Neural crest cell (in vitro differentiated cells): ENCODE measurements around the gene ZIK1. TPM values are rescaled to one million over a fixed set of nuclear protein-coding genes. Genes with fewer than 3 reads are reported as not detected.

Source experiments
- DNase-seq: peaks from one replicate; pipeline ENCODE4 v3.0.0; 2021; ENCODE audit warnings: low read depth, mixed read lengths, low spot score
- H3K27ac Mint-ChIP-seq: one replicate; pipeline ENCODE4 v1.8.0; 2021; ENCODE audit warnings: mild to moderate bottlenecking, mixed read lengths; ENCODE audit not compliant: unreplicated experiment
- H3K27me3 Mint-ChIP-seq: 2 replicates; pipeline ENCODE4 v1.8.0; 2021; ENCODE audit warnings: low read depth, mild to moderate bottlenecking, mixed read lengths
- H3K36me3 Mint-ChIP-seq: 2 replicates; pipeline ENCODE4 v1.8.0; 2021; ENCODE audit warnings: low read depth, mild to moderate bottlenecking, mixed read lengths
- H3K4me1 Mint-ChIP-seq: 2 replicates; pipeline ENCODE4 v1.8.0; 2021; ENCODE audit warnings: mixed read lengths
- H3K4me3 Mint-ChIP-seq: one replicate; pipeline ENCODE4 v1.8.0; 2021; ENCODE audit warnings: mild to moderate bottlenecking, mixed read lengths
- H3K9me3 Mint-ChIP-seq: 2 replicates; pipeline ENCODE4 v1.8.0; 2021; ENCODE audit warnings: mixed read lengths
- total RNA-seq: library from RNA; stranded (reverse); gene quantifications from 2 replicates; pipeline ENCODE4 v1.2.1, GENCODE V29; 2021
- TF ChIP-seq, protein P1 (sequence below): fragments of 200-600 bp; sonication (generic); conservative IDR thresholded peaks from 2 replicates; pipeline ENCODE4 v1.5.0; 2021; ENCODE audit warnings: antibody characterized with exemption, mild to moderate bottlenecking

ZIK1 gene
- total RNA-seq, 1 donor from 2014 or later: 27.6 TPM

DNA sequence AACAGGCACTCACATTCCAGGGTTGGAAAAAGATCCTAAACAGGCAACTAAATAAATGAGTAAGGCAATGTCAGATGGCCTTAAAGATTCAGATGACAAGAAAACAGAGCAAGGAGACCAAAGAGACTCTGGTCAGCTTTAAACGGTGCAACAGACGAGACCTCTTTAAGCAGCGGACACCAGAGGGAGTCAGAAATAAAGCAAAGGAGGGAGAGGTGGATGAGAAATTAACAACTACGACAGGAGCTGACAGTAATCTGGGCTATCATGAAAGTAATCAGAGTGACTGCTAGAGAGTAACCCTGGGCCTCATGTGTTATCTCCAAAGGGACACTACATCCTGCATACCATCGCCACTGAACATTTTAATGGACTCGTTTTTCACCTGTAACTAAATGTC lies 25.4 kb upstream of the ZIK1 start:
- H3K9me3 Mint-ChIP-seq: peaks cover 23% of the 10 kb centered on the region
- no peak overlapping the region for H3K27ac Mint-ChIP-seq
- peaks cover 53% of the 10 kb centered on the region for H3K36me3 Mint-ChIP-seq
- DNase-seq: no peak
- peak overlapping the region; percentile 97 for H3K4me3 Mint-ChIP-seq
- peaks cover 23% of the 10 kb centered on the region for H3K4me1 Mint-ChIP-seq
- H3K27me3 Mint-ChIP-seq: peaks cover 4% of the 10 kb centered on the region
- TF ChIP-seq, protein P1, sequence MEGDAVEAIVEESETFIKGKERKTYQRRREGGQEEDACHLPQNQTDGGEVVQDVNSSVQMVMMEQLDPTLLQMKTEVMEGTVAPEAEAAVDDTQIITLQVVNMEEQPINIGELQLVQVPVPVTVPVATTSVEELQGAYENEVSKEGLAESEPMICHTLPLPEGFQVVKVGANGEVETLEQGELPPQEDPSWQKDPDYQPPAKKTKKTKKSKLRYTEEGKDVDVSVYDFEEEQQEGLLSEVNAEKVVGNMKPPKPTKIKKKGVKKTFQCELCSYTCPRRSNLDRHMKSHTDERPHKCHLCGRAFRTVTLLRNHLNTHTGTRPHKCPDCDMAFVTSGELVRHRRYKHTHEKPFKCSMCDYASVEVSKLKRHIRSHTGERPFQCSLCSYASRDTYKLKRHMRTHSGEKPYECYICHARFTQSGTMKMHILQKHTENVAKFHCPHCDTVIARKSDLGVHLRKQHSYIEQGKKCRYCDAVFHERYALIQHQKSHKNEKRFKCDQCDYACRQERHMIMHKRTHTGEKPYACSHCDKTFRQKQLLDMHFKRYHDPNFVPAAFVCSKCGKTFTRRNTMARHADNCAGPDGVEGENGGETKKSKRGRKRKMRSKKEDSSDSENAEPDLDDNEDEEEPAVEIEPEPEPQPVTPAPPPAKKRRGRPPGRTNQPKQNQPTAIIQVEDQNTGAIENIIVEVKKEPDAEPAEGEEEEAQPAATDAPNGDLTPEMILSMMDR: no peak

DNA sequence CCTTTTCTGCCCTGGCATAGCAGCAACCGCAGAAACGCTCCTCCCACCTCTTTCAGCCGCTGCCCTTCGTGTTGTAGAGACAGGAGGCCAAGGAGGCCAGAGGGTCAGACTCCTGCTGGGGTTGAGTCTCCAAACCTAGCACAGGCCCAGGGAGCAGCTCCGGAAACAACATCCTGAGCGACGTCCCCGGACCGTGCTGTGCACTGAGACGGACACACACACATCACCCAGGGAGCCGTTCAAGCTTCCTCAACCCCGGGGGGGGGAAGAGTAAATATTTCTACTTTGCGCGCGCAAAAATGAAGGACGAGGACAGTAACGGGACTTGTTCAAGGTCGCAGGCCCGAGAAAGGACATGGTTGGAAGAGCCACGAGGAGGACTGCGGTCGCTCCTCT lies 24.9 kb upstream of the ZIK1 start:
- H3K4me3 Mint-ChIP-seq: peak overlapping the region; percentile 97
- peaks cover 51% of the 10 kb centered on the region for H3K36me3 Mint-ChIP-seq
- H3K9me3 Mint-ChIP-seq: peaks cover 25% of the 10 kb centered on the region
- TF ChIP-seq, protein P1: no peak
- peak overlapping the region; percentile 91 for H3K27ac Mint-ChIP-seq
- H3K4me1 Mint-ChIP-seq: peaks cover 23% of the 10 kb centered on the region
- DNase-seq: no peak
- H3K27me3 Mint-ChIP-seq: peaks cover 6% of the 10 kb centered on the region

DNA sequence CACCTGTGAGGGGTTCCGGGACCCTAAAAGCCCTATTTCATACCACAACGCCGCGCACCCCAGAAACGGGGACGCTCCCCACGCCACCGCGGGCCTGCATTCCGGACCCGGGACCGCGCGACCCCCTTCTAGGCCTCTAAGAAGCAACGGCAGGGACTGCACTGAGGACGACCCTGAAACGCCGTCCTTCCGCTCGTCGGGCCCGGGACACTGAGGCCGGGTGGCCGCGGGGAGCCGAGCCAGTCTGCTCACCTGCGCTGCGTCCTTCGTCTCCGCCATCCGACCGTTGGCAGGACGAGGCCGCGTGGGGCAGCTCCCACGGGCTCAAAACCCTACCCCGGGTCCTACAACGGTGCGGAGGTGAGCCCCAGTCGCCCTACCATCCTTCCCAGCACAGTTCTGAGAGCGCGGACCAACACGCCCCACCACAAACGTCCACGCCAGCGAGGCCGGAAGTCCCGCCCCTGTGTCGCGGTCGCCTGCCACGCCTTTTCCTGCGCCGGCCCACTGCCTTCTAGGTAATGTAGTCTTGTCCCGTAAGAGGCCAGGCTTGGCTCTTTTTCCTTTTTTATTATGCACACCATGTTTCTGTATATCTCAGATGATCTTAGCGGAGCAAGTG lies 24.4 kb upstream of the ZIK1 start, which contains the start of gene ZNF550:
TSS of gene ZNF550 (minus strand) at position 460 of the 622 bp plus-strand sequence. CDS start at position 279, 181 bp downstream.
- Mint-ChIP-seq H3K4me3 (peak within 1 kb of the TSS; percentile 97), H3K27ac (peak within 1 kb of the TSS; percentile 91), H3K4me1 (peaks cover 23% of the 10 kb centered on the region), H3K27me3 (peaks cover 6% of the 10 kb centered on the region), H3K9me3 (peaks cover 25% of the 10 kb centered on the region), H3K36me3 (peaks cover 46% of the 10 kb centered on the region)
- peak; percentile 79 for DNase-seq
- TF ChIP-seq, protein P1: no peak

DNA sequence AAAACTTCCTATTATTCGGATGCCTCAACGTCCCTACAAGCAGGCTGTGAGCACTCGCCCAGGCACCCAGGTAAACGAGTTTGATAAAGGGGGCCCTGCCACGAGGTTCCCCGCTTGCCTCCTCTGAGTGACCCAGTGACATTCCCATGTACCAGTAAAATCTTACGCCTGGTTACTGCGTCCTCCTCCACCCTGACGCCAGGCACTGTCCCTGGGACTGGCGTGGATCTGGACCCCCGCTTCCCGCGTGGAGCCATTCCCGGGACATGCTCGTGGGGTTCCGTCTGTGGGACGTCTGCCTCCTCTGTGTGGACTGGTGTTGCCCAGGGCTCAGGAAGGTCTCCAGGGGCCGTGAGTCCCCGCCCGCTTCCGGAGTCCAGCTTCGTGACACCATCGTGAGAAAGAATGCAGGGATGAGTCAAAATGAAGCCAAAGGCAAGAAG lies 23.9 kb upstream of the ZIK1 start:
- H3K9me3 Mint-ChIP-seq: peaks cover 23% of the 10 kb centered on the region
- peaks cover 23% of the 10 kb centered on the region for H3K4me1 Mint-ChIP-seq
- H3K27ac Mint-ChIP-seq: no peak overlapping the region
- peak overlapping the region; percentile 97 for H3K4me3 Mint-ChIP-seq
- TF ChIP-seq, protein P1: no peak
- peaks cover 40% of the 10 kb centered on the region for H3K36me3 Mint-ChIP-seq
- DNase-seq: no peak
- peaks cover 6% of the 10 kb centered on the region for H3K27me3 Mint-ChIP-seq

DNA sequence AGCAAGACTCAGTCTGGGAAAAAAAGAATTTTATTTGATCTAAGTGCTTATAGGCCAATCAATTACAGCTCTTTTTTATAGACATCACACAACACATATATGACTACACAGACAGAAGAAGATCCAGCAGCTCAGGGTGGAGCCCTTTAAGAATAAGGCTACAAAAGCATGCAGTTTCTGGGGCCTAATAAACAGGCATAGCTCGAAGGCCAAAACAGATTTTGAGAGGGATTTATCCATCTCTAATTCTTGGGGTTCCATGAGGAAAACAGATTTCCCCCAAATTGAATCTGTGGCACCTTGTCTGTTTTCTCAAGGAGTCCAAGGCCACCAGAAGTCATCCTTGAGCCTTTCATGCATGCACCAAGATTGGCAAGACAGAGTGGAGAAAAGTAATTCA lies 20.4 kb upstream of the ZIK1 start:
- peak overlapping the region; percentile 14 for H3K4me3 Mint-ChIP-seq
- no peak overlapping the region for H3K27ac Mint-ChIP-seq
- H3K36me3 Mint-ChIP-seq: peaks cover 38% of the 10 kb centered on the region
- no peak for DNase-seq
- H3K9me3 Mint-ChIP-seq: peaks cover 45% of the 10 kb centered on the region
- H3K4me1 Mint-ChIP-seq: peaks cover 12% of the 10 kb centered on the region
- TF ChIP-seq, protein P1: no peak
- H3K27me3 Mint-ChIP-seq: peaks cover 6% of the 10 kb centered on the region
